SK-N-MC (cell line): Measurements from ENCODE around the gene PPOX.

ENCODE experiments used
- DNase-seq: peaks from one replicate; pipeline ENCODE4 v3.0.0-alpha.2; 2011; ENCODE audit warnings: low read depth, low spot score
- H3K27ac ChIP-seq: fragments of 200-600 bp; sonication (generic); 2 replicates; pipeline ENCODE4 v1.5.1; 2016; ENCODE audit warnings: mixed run types
- H3K36me3 ChIP-seq: fragments of 200-600 bp; sonication (generic); 2 replicates; pipeline ENCODE4 v1.6.1; 2017; ENCODE audit warnings: antibody characterized with exemption, low read length, mixed read lengths; ENCODE audit not compliant: insufficient read depth
- H3K4me3 ChIP-seq: fragments of 200-600 bp; sonication (generic); 2 replicates; pipeline ENCODE4 v1.5.1; 2016
- H3K9ac ChIP-seq: fragments of 200-600 bp; sonication (generic); 2 replicates; pipeline ENCODE4 v1.8.0; 2017; ENCODE audit warnings: mixed run types, mixed read lengths; ENCODE audit not compliant: insufficient read length
- H3K9me3 ChIP-seq: fragments of 200-600 bp; sonication (generic); 2 replicates; pipeline ENCODE4 v1.6.1; 2017; ENCODE audit warnings: low read depth, mild to moderate bottlenecking, antibody characterized with exemption, low read length, moderate library complexity, mixed read lengths
- EZH2 ChIP-seq: fragments of 200-600 bp; sonication (generic); IDR thresholded peaks from one replicate; pipeline ENCODE4 v1.6.1; 2017; ENCODE audit warnings: antibody characterized with exemption
- FOXP2 ChIP-seq: optimal IDR thresholded peaks from 2 replicates; pipeline ENCODE3; 2011; ENCODE audit warnings: mild to moderate bottlenecking, moderate library complexity; ENCODE audit not compliant: insufficient read depth; ENCODE audit errors: extremely low read length, control extremely low read depth
- POLR2AphosphoS5 ChIP-seq: IDR thresholded peaks from 2 replicates; pipeline ENCODE4 v1.6.1; 2012; ENCODE audit warnings: mild to moderate bottlenecking, low read depth, low read length, borderline replicate concordance

The PPOX gene

GRCh38 chr1:161159913-161160243 lies 6.3 kb upstream of the PPOX start:
- TF ChIP-seq POLR2AphosphoS5 (no peak), EZH2 (no peak), FOXP2 (no peak)
- Histone ChIP-seq H3K4me3 (peak overlapping the region; percentile 88), H3K36me3 (peaks cover 30% of the 10 kb centered on the region; the same call in 1 of the 2 replicates), H3K9me3 (no peaks in the 10 kb centered on the region), H3K27ac (no peak overlapping the region), H3K9ac (peak overlapping the region; percentile 95)
- no peak for DNase-seq

- peaks cover 30% of the 10 kb centered on the region; the same call in 1 of the 2 replicates for H3K36me3 ChIP-seq
These were observed 5.5 kb upstream of the PPOX start for GRCh38 chr1:161160671-161161145.

GRCh38 chr1:161161652-161162051 lies 4.6 kb upstream of the PPOX start:
- no peak for TF ChIP-seq EZH2
- TF ChIP-seq FOXP2 = no peak
- no peak for TF ChIP-seq POLR2AphosphoS5
- H3K4me3 ChIP-seq = no peak overlapping the region
- no peak for DNase-seq
- no peak overlapping the region for H3K27ac ChIP-seq
- no peak overlapping the region for H3K9ac ChIP-seq
- no peaks in the 10 kb centered on the region for H3K9me3 ChIP-seq
- H3K36me3 ChIP-seq = peaks cover 30% of the 10 kb centered on the region; the same call in 1 of the 2 replicates

More at GRCh38 chr1:161160671-161161145, 5.5 kb upstream of the PPOX start:
- Histone ChIP-seq H3K4me3 (no peak overlapping the region), H3K9ac (no peak overlapping the region), H3K9me3 (no peaks in the 10 kb centered on the region), H3K27ac (no peak overlapping the region)
- TF ChIP-seq FOXP2 (no peak), POLR2AphosphoS5 (no peak), EZH2 (no peak)
- DNase-seq = no peak

GRCh38 chr1:161162052-161162451 lies 4.2 kb upstream of the PPOX start:
- Histone ChIP-seq H3K9ac (no peak overlapping the region), H3K27ac (no peak overlapping the region), H3K36me3 (peaks cover 30% of the 10 kb centered on the region; the same call in 1 of the 2 replicates), H3K9me3 (no peaks in the 10 kb centered on the region), H3K4me3 (no peak overlapping the region)
- TF ChIP-seq POLR2AphosphoS5 = no peak
- no peak for DNase-seq

GRCh38 chr1:161162806-161163205 lies 3.4 kb upstream of the PPOX start:
- no peak for TF ChIP-seq POLR2AphosphoS5
- TF ChIP-seq EZH2 = no peak
- TF ChIP-seq FOXP2 = no peak
- Histone ChIP-seq H3K9ac (no peak overlapping the region), H3K4me3 (no peak overlapping the region), H3K36me3 (peaks cover 30% of the 10 kb centered on the region; the same call in 1 of the 2 replicates), H3K9me3 (no peaks in the 10 kb centered on the region), H3K27ac (no peak overlapping the region)
- DNase-seq = no peak

GRCh38 chr1:161163793-161164192 lies 2.4 kb upstream of the PPOX start:
- Histone ChIP-seq H3K36me3 (peaks cover 25% of the 10 kb centered on the region; the same call in 1 of the 2 replicates), H3K27ac (no peak overlapping the region), H3K4me3 (no peak overlapping the region), H3K9me3 (no peaks in the 10 kb centered on the region), H3K9ac (no peak overlapping the region)
- TF ChIP-seq EZH2 (no peak), FOXP2 (no peak), POLR2AphosphoS5 (no peak)
- DNase-seq = no peak

- H3K4me3 ChIP-seq = peak overlapping the region; percentile 90
- TF ChIP-seq EZH2 = no peak
- no peak for TF ChIP-seq POLR2AphosphoS5
- no peak for TF ChIP-seq FOXP2
- H3K27ac ChIP-seq = no peak overlapping the region
- no peaks in the 10 kb centered on the region for H3K9me3 ChIP-seq
- peak overlapping the region; percentile 66 for H3K9ac ChIP-seq
- no peak for DNase-seq
- H3K36me3 ChIP-seq = peaks cover 25% of the 10 kb centered on the region; the same call in 1 of the 2 replicates
These were observed 1.2 kb upstream of the PPOX start for GRCh38 chr1:161164901-161165610.

GRCh38 chr1:161166669-161167548 lies 683 bp downstream of the PPOX start:
- peak overlapping the region; percentile 91 for H3K9ac ChIP-seq
- peaks cover 29% of the 10 kb centered on the region; the same call in 1 of the 2 replicates for H3K36me3 ChIP-seq
- H3K9me3 ChIP-seq = no peaks in the 10 kb centered on the region
- peak overlapping the region; percentile 90 for H3K4me3 ChIP-seq
- no peak for DNase-seq
- no peak for TF ChIP-seq POLR2AphosphoS5
- TF ChIP-seq EZH2 = no peak
- TF ChIP-seq FOXP2 = no peak
- no peak overlapping the region for H3K27ac ChIP-seq
